Measurements from ENCODE around the gene E2F2. TPM values are rescaled to one million over a fixed set of nuclear protein-coding genes. Genes with fewer than 3 reads are reported as not detected.

The E2F2 gene
- total and polyA plus RNA-seq, 2 experiments from 2014 or later, result 0.78 to 3.4 TPM

DNA sequence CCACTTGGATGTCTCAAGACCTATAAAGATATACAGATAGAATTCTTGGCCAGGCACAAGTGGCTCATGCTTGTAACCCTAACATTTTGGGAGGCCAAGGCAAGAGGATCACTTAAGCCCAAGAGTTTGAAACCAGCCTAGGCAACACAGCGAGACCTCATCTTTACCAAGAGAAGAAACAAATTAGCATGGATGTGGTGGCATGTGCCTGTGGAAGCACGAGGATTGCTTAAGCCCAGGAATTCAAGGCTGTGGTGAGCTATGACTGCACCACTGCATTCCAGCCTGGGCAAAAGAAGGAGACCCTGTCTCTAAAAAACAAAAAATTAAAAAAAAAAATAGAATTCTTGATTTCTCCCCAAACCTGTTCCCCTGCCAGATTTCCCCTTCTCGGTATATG is 55.4 kb downstream of the E2F2 start (continued):
- TF ChIP-seq ZNF462 (CRISPR knock-in tag; IDR thresholded peaks at IDR 0.05) (no peak), EZH2phosphoT487 (IDR thresholded peaks at IDR 0.05; ENCODE audit: unreplicated experiment) (no peak), EZH2 (IDR thresholded peaks at IDR 0.05; ENCODE audit: low read depth, unreplicated experiment) (no peak), ZNF114 (CRISPR knock-in tag; IDR thresholded peaks at IDR 0.05) (no peak), ZNF331 (CRISPR knock-in tag; IDR thresholded peaks at IDR 0.05; ENCODE audit: low read depth) (no peak)
- TF ChIP-seq, protein P1, sequence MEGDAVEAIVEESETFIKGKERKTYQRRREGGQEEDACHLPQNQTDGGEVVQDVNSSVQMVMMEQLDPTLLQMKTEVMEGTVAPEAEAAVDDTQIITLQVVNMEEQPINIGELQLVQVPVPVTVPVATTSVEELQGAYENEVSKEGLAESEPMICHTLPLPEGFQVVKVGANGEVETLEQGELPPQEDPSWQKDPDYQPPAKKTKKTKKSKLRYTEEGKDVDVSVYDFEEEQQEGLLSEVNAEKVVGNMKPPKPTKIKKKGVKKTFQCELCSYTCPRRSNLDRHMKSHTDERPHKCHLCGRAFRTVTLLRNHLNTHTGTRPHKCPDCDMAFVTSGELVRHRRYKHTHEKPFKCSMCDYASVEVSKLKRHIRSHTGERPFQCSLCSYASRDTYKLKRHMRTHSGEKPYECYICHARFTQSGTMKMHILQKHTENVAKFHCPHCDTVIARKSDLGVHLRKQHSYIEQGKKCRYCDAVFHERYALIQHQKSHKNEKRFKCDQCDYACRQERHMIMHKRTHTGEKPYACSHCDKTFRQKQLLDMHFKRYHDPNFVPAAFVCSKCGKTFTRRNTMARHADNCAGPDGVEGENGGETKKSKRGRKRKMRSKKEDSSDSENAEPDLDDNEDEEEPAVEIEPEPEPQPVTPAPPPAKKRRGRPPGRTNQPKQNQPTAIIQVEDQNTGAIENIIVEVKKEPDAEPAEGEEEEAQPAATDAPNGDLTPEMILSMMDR (conservative IDR thresholded peaks at IDR 0.05; ENCODE audit: low read depth in 2 of 2), result no peak

- ATAC-seq (no peak), DNase-seq (ENCODE audit: low spot score) (no peak)
- Mint-ChIP-seq H3K36me3 (ENCODE audit: low read depth) (no peaks in the 10 kb centered on the region), H3K9me3 (no peaks in the 10 kb centered on the region), H3K4me1 (peaks cover 16% of the 10 kb centered on the region), H3K27ac (no peak overlapping the region), H3K4me3 (no peak overlapping the region), H3K27me3 (ENCODE audit: insufficient read depth, low read depth, poor library complexity) (peaks cover 4% of the 10 kb centered on the region)
- Histone ChIP-seq H3K27ac (ENCODE audit: low read depth) (no peak overlapping the region), H3K4me2 (no peak overlapping the region), H3K27me3 (ENCODE audit: insufficient read depth) (no peaks in the 10 kb centered on the region), H3F3A (replicated peaks; ENCODE audit: low read depth) (no peaks in the 10 kb centered on the region), H3K79me2 (replicated peaks; ENCODE audit: insufficient read depth) (peaks cover 91% of the 10 kb centered on the region), H3K36me3 (ENCODE audit: insufficient read depth) (no peaks in the 10 kb centered on the region), H2AFZ (no peak overlapping the region), H4K20me1 (replicated peaks; ENCODE audit: insufficient read depth) (peaks cover 67% of the 10 kb centered on the region), H3K4me1 (ENCODE audit: insufficient read depth) (peaks cover 17% of the 10 kb centered on the region), H3K4me3 (no peak overlapping the region), H3K9me2 (ENCODE audit: insufficient read depth) (no peaks in the 10 kb centered on the region)
- no peak for TF ChIP-seq STAT1 (IDR thresholded peaks at IDR 0.05; ENCODE audit: unreplicated experiment)
- TF ChIP-seq, protein P1 (conservative IDR thresholded peaks at IDR 0.05; ENCODE audit: low read depth in 2 of 2), result no peak
- TF ChIP-seq NANOG (IDR thresholded peaks at IDR 0.05; ENCODE audit: borderline replicate concordance), result no peak
These were observed 55.9 kb downstream of the E2F2 start for GRCh38 chr1:23475134-23475628.

Measured in GM23338 (cell line).